Stimulated activated CD4-positive, alpha-beta T cell treated with anti-CD3 and anti-CD28 coated beads, Interleukin-2, amount 100 ng/mL, for 24 hours (primary cell): ENCODE measurements around the gene MFSD2B.
"Not testable (repeated sequence)": the region's sequence is repeated elsewhere in the genome, so short reads cannot be mapped to it uniquely, and the experiment has no call there.

Experiments used
- DNase-seq, 2 donors: peaks; one replicate each; pipeline ENCODE4 v3.0.0-alpha.2; 2020

The MFSD2B gene

DNA sequence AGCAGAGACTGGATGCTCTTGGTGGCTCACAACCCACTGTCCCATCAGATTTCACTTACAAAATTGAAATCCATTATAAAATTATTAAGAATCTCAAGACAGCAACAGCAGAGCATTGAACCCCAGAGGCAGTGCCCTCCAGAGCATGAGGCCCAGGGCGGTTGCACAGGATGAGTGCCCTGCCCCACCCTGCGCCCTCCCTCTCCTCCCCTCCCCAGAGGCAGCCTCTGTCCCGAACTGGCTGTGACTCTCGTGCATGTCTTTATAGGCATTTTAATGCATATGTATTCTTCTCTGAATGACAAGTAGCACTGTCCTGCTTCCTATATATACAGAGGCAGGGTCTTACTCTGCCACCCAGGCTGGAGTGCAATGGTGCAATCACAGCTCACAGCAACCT is 10.4 kb downstream of the MFSD2B start:
- DNase-seq, result no peak

- peak in 1 of 2 donors; percentile 33 for DNase-seq
Observed at GRCh38 chr2:24021122-24021998, 11.5 kb downstream of the MFSD2B start.

DNA sequence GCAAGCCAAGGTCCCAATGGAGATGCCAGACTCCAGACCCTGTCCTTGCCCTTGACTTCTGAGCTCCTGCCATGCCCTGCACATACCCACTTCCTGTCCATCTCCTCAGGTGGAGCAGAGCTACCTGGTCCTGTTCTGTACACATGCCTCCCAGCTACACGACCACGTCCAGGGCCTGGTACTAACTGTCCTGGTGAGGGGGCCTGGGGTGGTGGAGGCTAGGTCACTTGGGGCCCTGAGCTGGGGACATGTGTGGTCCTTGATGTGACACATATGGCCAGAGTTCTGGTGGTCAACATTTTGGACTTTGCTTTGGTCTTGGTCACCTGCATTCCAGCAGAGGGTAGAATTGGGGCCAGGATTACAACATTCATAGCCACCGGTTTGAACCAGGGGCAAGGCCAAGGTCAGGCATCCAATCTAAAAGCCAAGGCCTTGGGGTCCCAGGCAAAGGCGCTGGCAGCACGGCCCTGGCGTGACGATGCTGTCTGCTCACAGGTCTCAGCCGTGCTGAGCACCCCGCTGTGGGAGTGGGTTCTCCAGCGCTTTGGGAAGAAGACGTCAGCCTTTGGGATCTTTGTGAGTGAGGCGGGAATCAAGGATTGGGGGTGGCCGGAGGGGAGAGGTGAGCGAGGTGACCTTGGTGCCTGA is 12.6 kb downstream of the MFSD2B start:
- DNase-seq, result no peak

DNA sequence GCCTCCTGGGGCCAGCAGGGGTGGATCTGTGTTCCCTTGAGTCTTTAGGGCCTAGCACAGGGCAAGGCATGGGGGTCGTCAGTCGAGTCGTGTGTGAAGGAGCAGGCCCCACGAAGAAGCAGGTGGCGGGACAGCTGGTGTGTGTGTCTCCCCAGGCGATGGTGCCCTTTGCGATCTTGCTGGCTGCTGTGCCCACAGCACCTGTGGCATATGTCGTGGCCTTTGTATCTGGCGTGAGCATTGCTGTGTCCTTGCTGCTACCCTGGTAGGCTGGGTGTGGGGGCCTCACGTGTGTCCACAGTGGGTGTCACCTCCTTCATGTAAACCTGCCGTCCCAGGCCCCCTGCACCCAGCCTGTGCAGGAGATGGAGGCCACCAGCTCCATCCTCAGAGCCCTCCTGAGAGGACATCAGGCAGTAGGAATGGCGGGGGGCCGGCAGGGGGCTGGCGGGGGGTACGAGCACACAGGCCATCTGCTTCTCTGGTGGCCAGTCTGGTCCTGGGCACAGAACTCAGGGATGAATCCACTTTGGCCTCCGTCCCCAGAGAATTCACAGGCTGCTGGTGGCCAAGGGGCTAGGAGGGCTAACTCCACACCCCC is 13.2 kb downstream of the MFSD2B start:
- DNase-seq, result no peak

- DNase-seq, result no peak
Observed at GRCh38 chr2:24024018-24024417, 14.1 kb downstream of the MFSD2B start.

GRCh38 chr2:24024996-24025663 is 15.2 kb downstream of the MFSD2B start:
- DNase-seq, result no peak

- no peak for DNase-seq
Observed at GRCh38 chr2:24026233-24026632, 16.3 kb downstream of the MFSD2B start.

DNA sequence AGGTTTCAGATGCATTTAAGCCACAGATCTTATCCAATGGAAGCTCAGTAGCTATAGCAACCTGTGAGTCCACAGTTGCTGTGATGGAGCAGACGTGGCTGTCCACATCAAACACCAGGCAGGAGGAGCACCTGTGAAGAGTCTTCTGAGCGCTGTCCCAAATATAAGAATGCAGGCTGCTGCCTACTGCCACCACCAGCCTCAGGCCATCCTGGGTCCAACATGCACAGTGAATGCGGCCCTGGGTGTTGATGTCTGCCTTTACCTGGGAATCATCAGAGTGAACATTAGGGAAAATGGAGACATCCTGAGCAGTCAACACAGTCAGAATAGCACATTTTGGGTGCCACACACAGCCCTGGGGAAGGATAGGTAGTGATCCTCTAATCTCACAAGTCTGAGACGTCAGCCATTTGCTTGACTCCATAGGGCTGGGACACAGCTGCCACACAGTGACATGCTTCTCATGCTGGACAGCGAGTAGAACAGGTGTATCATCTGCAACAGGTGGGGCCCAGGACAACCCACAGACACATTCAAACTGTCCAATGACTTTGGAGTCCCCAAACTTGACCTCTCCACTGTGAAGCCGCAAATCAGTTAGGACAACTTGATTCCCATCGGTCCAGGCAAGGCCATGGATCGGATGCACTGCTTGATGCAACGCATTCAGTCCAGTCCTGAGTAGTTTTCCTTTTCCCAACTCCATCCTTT is 29.1 kb downstream of the MFSD2B start:
- no peak for DNase-seq

DNA sequence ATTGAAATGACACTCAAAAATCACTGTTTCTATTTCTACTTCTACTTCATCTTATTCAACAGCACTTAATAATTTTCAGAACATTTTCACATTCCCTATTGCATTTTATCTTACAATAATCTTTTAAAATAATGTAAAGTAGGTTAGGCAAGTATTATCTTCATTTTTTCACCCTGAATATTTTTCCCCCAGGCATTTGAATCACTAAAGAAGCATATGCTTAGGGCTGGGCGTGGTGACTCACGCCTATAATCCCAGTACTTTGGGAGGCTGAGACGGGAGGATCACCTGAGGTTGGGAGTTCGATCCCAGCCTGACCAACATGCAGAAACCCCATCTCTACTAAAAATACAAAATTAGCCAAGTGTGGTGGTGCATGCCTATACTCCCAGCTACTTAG is 30.6 kb downstream of the MFSD2B start:
- no peak for DNase-seq

DNA sequence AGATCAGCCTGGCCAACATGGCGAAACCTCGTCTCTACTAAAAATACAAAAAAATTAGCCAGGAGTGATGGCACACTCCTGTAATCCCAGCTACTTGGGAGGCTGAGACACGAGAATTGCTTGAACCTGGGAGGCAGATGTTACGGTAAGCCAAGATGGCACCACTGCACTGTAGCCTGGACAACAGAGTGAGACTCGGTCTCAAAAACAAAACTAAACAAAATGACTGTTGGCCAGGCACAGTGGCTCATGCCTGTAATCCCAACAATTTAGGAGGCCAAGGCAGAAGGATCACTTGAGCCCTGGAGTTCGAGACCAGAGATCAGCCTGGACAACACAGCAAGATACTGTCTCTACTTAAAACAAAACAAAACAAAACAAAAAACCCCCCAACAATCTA is 33.2 kb downstream of the MFSD2B start:
- not testable (repeated sequence) for DNase-seq

DNA sequence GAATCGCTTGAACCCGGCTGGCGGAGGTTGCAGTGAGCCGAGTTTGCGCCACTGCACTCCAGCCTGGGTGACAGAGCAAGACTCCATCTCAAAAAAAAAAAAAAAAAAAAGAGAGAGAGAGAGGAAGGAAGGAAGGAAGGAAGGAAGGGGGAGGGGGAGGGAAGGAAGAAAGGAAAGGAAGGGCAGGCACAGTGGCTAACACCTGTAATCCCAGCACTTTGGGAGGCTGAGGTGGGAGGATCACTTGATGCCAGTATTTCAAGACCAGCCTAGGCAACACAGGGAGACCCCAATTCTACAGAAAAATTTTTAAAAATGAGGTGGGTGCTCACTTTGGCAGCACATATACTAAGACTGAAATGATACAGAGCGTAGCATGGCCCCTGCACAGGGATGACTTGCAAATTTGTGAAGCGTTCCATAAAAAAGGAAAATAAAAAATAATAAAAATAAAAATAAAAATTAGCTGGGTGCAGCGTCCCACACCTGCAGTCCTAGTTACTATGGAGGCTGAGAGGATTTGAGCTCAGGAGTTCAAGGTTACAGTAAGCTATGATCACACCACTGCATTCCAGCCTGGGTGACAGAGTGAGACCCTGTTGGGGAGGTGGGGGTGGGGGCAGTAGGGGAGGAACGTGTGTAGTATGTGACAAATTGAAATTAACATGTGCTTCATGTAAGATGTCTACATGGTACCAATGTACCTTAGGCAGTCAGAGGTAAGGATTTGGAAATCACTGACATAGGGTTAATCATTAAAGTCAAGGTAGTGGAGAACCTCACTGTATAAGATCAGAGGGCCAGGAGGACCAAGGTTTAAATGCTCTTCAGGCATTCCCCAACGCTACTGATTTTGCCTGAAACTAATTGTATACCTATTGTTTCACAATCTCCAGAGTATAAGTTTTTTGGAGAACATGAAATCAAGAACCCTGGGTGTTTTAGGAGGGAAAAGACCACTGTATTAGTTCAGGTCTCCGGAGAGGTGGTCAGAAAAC is 35.9 kb downstream of the MFSD2B start:
- DNase-seq, result no peak

DNA sequence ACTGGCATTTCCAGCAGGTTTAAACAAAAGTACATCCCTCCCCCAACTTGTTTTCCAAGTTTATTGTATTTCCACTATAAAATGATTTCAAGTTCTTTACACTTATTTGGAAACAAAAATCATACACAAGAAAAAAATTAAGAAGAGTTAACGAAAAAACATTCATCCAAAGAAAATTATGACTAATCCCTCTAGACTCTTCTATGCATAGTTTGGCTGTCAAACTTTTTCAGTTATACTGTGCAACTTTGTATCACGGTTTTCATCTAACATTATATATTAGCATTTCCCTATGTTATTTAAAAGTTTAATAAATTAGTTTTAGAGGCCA is 36.7 kb downstream of the MFSD2B start:
- no peak for DNase-seq

DNA sequence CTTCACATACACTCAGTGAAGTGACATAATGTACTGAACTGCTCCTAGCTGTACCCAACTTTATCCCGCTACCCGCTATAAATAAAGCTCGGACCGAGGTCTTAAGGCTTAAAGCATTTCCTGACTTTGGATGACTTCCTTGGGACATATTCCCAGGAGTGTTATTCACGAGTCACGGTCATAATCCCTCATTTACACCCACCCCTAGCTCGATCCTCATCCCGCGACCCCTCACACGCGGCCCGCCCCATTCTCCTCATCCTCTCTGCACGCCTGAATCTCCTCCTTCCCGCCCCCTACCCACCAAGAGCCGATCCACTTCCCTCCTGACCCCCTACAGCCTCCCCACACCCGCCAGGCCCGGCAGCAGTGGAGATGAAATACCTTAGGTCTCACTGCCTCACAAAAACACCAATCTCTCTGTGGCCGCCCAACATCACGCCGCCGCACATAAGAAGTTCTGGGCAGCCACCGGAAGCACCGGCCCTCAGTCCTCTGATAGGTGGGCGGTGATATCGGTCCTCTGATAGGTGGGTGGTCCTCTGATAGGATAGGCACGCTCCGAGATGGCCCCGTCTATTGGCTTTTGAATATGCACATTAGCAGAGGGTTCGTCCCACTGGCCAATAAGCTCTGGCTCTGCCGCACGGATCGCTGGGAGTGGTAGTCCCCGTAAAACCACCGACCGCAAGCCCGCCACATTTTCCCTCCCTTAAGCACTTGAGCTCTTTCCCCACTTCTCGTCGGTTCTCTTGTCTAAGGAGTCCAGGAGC is 37.2 kb downstream of the MFSD2B start, which contains the start of gene WDCP:
WDCP (minus strand) TSS at position 462 of the 773 bp plus-strand sequence. CDS start 7,897 bp downstream, outside the sequence.
- DNase-seq, result peak; percentile 91

- no peak for DNase-seq
Observed at GRCh38 chr2:24047703-24048033, 37.8 kb downstream of the MFSD2B start.

GRCh38 chr2:24048769-24049484 is 39.0 kb downstream of the MFSD2B start:
- DNase-seq, result no peak

DNA sequence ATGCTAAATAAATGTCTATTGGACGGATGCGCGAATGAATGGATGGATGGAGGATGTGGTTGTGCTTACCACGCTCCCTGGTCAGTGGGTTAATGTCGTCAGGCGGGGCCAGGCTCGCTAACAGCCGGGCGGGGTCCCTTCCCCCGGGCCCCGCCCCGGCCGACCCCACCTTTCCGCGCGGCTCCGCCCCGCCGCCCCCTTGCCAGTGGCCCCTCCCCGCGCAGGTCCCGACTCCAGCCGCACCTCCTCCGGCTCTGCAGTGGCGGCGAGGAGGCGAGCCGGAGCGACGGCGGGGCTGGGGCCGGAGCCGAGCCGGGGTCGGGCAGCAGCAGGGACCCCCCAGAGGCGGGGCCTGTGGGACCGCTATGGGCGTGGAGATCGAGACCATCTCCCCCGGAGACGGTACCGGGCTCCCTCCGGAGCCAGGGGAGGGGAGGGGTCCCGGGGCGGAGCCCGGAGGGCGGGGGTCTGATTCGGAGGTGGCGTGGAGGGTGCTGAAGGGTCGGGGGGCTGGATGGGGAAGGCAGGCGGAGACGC is 39.7 kb downstream of the MFSD2B start, which contains the start of gene FKBP1B:
FKBP1B (plus strand) TSS at position 257 of the 537 bp plus-strand sequence; CDS start at position 366, 109 bp downstream.
- DNase-seq, result peak; percentile 61 to 72

DNA sequence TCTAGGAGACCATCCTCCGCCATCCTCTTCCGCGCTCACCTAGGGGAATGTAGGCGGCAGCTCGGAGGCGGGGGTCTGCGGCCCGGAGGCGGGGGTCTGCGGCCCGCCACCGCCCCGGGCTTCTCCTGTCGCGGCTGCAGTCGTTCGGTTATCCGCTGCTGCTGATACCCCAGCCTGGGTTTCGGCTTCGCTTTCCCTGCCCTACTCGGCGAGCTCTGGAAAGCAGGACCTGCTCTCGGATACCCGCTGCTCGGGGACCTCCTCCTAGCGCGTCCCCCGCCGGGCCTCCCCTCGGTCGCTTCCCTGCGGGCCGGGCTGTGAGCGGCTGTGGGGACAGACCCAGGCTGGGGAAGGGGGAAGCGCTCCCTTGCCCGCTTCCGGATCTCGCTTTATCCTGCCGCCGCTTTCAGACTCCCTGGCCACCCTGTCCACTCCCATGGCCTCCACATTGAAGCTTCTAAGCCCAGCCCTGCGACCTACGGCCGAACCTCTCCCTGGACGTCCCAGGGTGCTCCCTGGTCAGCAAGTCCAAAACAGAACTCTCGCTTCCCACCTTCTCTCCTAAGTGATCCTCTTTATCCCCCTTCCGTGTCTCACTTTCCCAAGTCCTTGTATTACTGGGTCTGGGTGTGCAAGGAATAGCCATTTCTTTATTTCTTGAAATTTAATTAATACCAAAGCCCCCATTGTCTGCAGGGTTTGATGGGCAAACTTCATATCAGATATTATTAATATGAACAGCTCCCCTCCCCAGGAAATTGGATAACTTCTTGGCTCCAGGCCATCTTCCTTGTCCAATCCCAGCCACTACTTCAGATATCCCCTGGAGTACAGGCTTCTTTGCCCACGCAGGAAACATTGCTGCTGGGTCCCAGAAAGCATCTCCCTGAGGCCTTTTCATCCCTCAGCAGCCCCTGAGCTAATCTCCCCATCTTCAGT is 40.4 kb downstream of the MFSD2B start:
- DNase-seq, result peak; percentile 21

- DNase-seq, result no peak
Observed at GRCh38 chr2:24051833-24052232, 41.9 kb downstream of the MFSD2B start.
